ENCODE results near the gene ZSCAN10.

ZSCAN10 gene

GRCh38 chr16:3101841-3102470 is 2.9 kb upstream of the ZSCAN10 start:
- no peak for DNase-seq

DNA sequence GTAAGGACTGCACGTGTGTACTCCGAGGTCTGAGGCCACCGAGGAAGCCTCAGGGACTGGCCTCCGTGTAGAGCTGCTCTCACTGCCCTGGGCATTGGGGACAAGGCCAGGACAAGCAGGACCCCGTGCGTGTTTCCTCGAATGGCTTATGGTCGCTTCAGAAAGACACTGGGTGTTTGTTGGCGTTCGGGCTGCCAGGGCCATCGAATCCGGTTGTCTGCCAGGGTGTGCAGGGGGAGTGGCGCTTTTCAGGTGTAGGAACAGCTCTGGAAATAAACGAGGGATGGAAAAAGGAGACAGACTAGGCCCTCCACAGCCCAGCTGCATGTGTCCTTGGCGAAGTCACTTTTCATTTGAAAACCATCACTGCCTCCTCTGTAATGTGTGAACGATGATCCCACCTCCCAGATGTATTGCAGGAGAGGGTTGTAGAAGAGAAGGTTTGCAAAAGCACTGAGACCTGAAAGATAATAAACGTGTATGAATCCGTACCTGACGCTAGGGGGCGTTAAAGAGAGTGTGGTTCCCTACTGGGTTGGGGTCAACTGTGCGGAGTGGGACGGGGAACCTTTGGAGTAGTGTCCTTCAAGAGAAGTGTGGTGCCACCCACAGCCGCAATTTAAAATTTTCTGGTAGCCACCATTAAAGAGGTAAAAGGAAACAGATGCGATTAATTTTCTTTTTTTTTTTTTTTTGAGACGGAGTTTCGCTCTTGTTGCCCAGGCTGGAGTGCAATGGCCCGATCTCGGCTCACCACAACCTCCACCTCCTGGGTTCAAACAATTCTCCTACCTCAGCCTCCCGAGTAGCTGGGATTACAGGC is 2.1 kb upstream of the ZSCAN10 start:
- peak; percentile 38 for DNase-seq

DNA sequence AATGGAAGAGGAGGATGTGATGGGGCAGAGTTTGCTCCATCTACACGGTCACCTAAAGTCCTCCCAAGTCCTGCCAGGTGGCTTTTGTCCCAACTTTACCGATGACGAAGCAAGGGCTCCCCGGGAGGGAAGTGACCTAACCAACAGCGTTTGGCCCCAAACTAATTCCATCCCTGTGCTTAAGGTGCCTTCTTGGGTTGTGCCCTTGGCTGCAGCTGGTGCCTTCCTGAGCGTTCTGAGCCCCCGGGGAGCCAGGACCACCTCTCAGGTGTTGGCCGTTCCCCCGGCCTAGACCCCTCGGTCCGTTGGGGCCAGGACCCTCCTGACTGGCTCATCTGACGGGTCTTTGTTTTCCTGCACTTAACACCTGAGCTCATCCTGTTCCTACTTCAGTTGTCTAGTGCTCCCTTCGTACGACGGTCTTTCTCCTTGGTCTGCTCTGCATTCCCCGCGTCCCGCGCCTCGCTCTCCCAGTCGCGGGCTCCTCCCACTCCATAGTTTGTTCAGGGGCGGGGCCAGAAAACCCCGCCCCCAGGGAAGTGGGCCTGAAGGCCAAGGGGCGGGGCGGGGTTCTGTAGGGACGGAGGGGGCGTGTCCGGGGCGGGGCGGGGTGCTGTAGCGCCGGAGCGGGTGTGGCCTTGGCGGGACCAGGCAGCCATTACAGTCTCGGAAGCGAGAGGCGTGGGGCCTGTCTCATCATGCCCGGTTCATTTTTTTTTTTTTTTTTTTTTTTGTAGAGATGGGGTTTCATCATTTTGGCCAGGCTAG is 822 bp upstream of the ZSCAN10 start:
- peak; percentile 78 for DNase-seq

DNA sequence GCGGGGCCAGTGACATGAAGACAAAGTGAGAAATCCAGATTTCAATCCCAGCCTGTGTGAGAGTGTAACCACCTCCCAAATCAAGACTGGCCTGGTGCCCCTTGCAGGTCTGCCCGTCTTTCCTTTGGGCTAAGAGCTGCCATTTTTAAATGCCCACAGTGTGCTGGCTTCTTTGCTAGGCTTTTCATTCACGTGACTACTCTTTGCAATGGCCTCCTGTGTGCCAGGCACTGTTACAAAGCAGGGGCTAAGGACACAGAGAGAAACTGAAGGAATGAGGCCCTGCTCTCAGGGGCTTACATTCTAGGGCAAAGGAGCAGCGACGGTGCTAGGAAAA is 269 bp upstream of the ZSCAN10 start:
- DNase-seq, result no peak

GRCh38 chr16:3097266-3097665 is 1.8 kb downstream of the ZSCAN10 start:
- no peak for DNase-seq

GRCh38 chr16:3096362-3096761 is 2.7 kb downstream of the ZSCAN10 start:
- no peak for DNase-seq

DNA sequence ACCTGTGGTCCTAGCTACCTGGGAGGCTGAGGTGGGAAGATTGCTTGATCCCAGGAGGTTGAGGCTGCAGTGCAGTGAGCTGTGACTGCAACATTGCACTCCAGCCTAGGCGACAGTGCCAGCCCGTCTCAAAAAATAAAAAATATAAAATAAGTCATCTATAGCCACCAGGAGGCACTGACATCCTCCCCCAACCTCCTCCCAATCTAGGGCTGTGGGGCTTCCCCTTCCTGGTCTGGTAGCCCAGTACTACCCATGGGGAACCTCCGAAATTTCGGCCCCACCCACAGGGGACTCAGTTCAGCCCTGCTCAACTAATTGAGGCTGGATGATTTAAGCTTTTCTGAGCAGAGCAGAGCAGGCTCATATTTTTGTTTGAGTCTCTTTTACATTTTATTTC is 3.2 kb downstream of the ZSCAN10 start:
- peak; percentile 48 for DNase-seq

DNA sequence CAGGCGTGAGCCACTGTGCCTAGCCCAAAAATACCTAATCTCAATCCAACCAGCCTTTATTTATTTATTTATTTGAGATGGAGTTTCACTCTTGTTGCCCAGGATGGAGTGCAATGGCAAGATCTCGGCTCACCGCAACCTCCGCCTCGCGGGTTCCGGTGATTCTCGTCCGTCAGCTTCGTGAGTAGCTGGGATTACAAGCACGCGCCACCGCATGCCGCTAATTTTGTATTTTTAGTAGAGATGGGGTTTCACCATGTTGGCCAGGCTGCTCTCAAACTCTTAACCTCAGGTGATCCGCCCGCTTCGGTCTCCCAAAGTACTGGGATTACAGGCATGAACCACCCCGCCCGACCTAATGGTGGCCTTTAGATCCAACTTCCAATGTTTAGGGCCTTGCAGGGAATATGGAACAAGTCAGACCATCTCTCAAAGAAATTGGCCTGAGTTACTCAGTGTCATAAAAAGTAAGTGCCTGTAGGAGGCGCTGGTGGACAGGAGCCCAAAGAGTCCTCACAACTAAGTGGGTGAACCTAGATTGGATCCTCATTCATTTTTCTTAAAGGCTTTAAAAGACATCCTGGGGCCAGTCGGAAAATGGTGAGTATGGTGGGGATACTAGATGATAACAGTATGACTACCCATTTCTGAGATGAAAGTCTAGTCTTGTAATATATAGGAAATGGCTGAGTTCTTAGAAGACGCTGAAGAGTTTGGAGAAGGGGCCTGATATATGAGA is 4.6 kb downstream of the ZSCAN10 start:
- peak; percentile 46 for DNase-seq

DNA sequence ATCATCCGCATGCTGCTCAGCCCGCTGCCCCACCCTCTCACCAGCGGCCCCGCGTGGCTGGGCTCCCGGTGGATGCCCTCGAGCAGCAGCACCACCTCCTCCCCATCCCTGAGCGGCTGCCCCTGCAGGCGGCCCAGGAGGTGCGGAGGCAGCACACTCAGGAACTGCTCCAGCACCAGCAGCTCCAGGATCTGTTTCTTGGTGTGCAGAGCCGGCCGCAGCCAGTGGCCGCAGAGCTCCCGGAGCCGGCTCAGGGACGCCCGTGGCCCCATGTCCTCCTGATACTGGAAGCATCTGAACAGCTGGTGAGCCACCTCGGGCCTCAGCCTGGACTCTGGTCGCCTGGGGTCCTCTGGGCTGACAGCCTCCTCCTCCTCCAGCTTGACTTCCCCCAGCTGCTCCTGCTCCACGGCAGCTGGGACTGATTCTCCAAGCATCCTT is 6.6 kb downstream of the ZSCAN10 start:
- no peak for DNase-seq

DNA sequence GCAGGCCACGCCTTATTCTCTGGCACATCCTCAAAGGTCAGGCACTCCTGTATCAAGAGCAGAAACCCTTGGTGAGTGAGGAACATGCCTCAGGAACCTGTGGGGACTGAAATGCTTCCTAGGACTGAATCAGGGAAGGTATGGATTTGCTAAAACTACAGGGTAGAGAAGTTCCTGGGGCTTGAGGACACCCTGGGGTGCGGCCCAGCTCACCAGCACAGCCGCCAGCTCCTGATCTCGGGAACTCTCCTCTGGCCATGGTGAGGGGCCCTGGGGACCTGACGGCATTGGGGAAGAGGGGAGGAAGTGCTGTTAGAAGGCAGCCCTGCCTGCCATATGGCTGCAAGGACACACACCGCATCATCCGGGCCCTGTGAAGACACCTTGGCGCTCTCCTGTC is 7.5 kb downstream of the ZSCAN10 start:
- no peak for DNase-seq

DNA sequence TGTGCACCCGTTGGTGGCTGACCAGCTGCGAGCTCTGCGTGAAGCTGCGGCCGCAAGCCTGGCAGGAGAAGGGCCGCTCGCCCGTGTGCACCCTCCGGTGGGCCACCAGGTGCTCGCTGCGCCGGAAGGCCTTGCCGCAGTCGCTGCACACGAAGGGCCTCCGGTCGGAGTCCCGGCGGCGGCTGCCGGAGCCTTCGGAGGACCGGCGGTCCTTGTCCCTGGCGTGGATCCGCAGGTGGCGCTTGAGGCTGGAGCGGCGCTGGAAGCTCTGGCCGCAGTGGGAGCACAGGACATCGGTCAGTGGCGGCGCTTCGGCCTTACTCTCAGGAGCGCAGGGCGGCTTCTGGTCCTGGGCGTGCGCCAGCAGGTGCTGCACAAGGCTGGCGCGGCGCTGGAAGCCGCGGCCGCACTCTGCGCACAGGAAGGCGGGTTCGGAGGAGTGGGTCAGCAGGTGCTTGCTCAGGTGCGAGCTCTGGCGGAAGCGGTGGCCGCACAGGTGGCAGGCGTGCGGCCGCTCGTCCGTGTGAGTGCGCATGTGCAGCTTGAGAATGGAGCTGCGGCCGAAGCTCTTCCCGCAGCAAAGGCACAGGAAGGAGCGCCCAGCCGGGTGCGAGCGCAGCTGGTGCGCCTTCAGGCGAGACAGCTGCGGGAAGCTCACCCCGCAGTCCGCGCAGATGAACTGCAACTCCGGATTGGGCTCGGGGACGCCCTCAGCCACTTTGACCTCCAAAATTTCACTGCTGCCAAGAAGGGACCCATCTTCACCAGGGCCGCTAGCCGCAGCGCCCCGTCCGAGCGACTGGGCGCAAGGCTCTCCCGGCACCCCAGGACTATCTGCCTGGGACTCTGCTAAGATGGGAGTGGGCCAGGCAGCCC is 9.1 kb downstream of the ZSCAN10 start:
- DNase-seq, result no peak

DNA sequence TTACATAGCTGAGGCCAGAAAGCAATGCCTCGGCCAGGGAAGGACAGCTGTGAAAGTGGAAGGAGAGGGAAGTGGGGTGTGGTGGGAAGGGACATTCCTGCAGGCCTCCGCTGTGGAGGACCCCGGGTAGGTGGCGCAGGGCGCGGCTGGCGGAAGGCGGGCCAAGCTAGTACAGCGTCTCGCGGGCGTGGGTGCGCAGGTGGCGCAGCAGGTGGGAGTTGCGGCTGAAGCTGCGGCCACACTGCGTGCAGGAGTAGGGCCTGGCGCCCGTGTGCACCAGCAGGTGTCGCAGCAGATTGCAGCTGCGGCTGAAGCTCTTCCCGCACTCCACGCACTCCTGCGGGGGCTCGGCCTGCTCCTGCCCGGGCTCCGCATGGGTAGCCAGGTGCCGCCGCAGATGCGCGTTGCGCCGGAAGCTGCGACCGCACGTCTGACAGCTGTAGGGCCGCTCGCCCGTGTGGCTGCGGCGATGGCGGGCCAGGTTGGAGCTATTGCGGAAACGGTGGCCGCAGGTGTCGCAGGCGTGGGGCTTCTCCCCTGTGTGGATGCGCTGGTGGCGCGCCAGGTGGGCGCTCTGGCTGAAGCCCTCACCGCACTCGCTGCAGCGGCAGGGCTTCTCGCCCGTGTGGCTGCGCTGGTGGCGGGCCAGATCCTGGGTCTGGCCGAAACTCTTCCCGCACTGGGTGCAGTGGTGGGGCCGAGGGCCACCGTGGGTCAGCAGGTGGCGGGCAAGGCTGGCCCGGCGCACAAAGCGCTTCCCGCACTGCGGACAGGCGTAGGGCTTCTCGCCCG is 10.0 kb downstream of the ZSCAN10 start:
- DNase-seq, result no peak

- DNase-seq, result no peak
These were observed 10.6 kb downstream of the ZSCAN10 start for GRCh38 chr16:3088450-3088849.

DNA sequence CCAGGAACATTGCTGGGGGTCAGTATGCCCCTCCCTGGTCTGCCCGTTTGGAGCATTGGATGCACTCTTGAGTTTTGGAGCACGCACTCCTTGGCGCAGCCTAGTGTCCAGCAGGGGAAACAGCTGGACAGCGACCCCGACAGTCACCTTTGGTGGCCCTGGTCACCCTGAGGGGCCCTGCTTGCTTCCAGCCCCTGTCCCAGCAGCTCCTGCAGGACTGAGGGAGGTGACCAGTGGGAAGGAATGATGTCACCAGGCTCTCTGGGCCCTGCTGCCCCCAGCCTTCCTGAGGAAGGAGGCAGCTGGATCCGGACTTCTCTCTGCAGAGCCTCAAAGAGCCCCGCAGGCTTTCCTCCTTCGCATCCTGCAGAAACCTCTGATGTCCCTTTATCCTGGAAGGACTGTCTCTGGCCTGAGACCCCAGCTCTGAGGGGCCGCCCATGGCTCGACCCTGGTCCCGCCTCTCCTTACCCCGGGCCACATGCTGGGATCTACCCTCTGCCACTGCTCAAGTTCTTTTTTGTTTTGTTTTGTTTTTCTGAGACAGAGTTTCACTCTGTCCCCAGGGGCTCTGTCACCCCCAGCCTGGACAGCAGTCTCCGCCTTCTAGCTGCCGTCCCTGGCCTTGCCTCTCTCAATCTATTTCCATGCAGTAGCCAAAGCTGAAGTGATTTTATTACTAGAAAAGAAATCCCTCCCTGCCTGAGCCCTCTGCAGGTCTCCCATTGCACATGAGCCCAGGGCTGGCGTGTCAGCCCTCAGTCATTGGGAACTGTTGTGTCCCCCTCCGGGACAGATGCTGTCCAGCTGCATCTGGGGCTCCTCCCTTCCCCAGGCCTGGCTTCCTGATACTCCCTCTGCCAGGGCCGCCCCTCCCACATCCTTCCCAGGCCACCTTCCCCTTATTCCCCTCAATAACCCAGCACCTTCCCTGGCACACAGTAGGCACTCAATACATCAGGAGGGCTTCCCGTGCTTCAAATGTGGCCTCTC is 11.6 kb downstream of the ZSCAN10 start:
- DNase-seq, result no peak

- DNase-seq, result no peak
These were observed 12.4 kb downstream of the ZSCAN10 start for GRCh38 chr16:3086596-3087242.

DNA sequence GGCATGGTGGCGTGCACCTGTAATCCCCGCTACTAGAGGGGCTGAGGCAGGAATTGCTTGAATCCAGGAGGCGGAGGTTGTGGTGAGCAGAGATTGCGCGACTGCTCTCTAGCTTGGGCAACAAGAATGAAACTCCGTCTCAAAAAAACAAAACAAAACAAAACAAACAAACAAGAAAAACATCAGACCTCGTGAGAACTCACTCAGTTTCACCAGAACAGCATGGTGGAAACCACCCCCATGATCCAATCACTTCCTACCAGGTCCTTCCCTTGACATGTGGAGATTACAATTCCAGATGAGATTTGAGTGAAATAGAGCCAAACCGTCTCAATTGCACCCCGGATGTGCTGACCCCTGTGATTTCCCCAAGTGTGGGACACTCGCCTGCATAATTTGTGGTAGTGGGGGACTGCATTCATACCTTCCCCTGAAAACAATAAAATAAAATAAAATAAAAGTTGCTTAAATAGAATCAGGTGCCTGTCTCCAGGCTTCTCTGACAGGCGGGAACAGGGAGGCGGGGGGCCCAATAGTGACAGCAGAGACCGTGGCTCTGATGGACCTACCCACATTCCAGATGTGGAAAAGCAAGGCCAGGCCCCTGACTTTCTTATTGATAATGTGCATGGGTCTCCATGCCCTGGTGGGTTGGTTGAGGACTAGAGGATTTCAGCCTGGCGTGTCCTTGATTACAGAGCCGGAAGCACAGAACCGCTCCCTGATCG is 13.1 kb downstream of the ZSCAN10 start:
- DNase-seq, result no peak

- no peak for DNase-seq
These were observed 14.0 kb downstream of the ZSCAN10 start for GRCh38 chr16:3084969-3085670.

DNA sequence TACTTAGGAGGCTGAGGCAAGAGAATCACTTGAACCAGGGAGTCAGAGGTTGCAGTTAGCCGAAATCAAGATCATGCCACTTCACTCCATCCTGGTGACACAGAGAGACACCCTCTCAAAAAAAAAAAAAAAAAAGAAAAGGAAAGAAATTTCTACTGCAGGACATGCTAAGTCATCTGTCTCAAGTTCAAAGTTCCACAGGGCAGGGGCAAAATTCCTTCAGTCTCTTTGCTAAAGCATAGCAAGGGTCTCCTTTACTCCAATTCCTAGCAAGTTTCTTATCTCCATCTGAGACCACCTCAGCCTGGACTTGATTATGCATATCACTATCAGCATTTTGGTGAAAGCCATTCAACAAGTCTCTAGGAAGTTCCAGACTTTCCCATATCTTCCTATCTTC is 14.6 kb downstream of the ZSCAN10 start:
- no peak for DNase-seq
